ENCODE results near the gene FOXM1.
A peak's percentile ranks its signal among the peaks of the same experiment; 100 is the strongest.

The FOXM1 gene
- long read RNA-seq, donor 1, partial matches to known transcripts: 11 of 32 reads
- long read RNA-seq, donor 1, other reads (novel, unspliced or antisense): 20 of 32 reads
- long read RNA-seq, donor 2, partial matches to known transcripts: 5 of 5 reads
- long read RNA-seq, donor 2, other reads (novel, unspliced or antisense): 0 of 5 reads
- long read RNA-seq, donor 3: 0 reads
- long read RNA-seq, donor 4, partial matches to known transcripts: 6 of 9 reads
- long read RNA-seq, donor 4, other reads (novel, unspliced or antisense): 0 of 9 reads
- long read RNA-seq, donor 5, partial matches to known transcripts: 6 of 8 reads
- long read RNA-seq, donor 5, other reads (novel, unspliced or antisense): 0 of 8 reads
- long read RNA-seq, donor 6, partial matches to known transcripts: 7 of 9 reads
- long read RNA-seq, donor 6, other reads (novel, unspliced or antisense): 0 of 9 reads
- long read RNA-seq, donor 7, partial matches to known transcripts: 10 of 17 reads
- long read RNA-seq, donor 7, other reads (novel, unspliced or antisense): 5 of 17 reads
- long read RNA-seq, donor 8, partial matches to known transcripts: 0 of 1 reads
- long read RNA-seq, donor 8, other reads (novel, unspliced or antisense): 0 of 1 reads

GRCh38 chr12:2877047-2877952 is at the start of gene FOXM1, which contains the start of gene RHNO1:
FOXM1 (minus strand) TSS chr12:2877174; CDS start chr12:2874478, 2,696 bp downstream.
RHNO1 (plus strand) TSS chr12:2877223; CDS start chr12:2885367, 8,144 bp downstream.
- DNase-seq: peak; percentile 94

- no peak for DNase-seq
These were observed 48.5 kb upstream of the FOXM1 start for GRCh38 chr12:2925322-2925995.

DNA sequence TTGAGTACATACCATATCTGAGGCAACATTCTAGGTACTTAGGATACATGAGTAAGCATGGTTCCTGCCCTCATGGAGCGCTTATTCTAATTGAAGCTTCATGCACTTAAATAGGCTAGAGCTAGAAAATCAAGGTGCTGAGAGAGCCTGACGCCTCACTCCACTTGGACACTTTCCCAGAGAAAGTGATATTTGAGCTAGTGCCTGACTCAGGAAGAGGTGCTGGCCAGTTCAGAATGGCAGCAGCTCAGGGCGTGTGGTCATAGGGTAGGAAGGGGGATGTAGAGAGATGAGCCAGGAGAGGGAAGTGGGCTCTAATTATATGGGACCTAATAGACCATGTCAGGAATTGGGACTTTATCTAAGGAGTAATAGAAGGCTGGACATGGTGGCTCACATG is 47.0 kb upstream of the FOXM1 start:
- no peak for DNase-seq

- no peak for DNase-seq
These were observed 46.1 kb upstream of the FOXM1 start for GRCh38 chr12:2923057-2923456.

DNA sequence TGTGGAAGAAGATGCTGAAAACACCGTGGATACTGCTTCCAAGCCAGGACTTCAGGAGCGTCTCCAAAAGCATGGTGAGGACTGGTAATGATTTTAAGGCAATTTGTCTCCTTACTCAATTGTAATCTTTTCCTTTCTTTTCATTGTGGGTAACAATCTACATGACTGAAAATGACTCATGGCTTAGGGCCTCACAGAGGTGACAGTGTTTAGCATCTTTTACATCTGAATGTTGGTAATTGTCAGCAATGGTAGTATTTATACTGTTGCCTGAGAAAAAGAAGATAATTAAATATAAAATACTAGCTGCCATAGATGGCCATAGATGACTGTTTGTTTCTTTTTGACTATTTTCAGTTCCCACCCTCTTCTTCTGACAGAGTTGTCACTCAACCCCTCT is 45.4 kb upstream of the FOXM1 start:
- DNase-seq: no peak

DNA sequence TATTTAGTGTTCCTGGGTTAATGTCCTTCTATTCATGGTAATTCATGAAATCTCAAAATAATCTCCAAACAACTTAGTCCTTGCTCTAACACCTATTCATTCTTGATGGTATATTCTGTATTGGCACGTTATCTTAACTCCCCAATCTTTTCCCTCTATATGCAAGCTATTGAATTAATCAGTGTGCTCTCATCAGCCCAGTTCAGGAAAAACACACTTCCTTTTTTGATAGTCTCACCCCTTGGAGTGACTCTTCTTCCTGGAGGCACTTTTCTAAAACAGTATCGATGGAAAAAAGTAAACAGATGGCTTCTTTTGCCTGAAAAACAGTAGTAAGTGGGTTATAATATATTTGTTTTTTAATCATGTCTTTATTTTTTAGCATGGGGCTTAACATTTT is 42.3 kb upstream of the FOXM1 start:
- DNase-seq: no peak

GRCh38 chr12:2912216-2912575 is 35.2 kb upstream of the FOXM1 start:
- DNase-seq: no peak

DNA sequence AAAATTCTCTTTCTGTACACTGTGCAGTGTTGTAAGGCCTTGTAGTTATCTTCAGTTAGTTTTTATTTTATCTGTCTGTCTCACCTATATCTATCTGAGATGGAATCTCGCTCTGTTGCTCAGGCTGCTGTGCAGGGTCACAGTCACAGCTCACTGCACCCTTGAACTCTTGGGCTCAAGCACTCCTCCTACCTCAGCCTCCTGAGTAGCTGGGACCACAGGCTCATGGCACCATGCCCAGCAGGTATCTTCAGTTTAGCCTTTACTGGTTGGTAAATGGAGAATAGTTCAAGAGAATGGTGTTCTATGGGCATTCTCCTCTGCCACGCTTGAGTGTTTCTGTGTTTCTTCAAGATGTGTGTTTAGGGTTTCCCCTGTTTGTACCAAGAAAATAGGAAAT is 27.3 kb upstream of the FOXM1 start:
- DNase-seq: no peak

DNA sequence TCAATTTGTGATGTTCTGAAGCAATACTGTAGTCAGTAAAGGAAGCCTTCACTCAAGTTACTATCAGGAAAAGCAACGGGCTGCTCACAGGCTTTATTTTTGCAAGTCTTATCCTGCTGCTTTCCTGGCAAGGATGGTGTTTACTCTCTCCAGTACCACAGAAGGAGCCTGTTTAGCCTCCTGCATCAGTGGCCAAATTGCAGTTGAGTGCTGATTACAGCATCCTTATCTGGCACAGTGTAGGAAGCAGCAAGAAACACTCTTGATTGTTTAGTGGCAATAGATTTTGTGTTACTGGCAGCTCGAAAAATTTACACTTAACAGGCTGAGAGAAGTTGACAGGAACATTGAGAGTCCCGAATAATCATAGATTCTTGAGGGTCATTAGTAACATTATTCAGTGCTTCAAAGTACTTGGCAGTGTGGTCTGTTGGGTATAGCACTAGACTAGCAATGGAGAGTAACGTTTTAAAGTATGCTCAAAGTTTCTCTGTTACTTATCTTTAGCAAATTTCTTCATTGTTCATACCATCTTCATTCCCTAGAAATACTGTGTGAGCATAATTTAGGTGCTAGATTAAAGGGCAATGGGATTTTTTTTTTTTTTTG is 25.4 kb upstream of the FOXM1 start:
- DNase-seq: no peak

- DNase-seq: no peak
These were observed 23.7 kb upstream of the FOXM1 start for GRCh38 chr12:2900642-2901041.

DNA sequence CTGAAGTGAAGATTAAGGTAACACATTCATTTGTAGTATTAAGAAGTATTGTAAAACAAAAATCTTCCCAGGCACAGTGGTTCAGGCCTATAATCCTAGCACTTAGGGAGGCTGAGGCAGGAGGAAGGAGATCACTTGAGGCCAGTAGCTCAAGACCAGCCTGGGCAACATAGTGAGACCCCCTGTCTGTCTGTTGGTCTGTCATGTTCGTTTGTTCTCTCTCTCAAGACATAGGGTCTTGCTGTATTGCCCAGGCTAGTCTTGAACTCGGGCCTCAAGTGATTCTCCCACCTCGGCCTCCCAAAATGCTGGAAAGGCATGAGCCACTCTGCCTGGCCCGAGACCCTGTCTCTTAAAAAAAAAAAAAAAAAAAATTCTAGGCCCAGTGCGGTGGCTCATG is 20.4 kb upstream of the FOXM1 start:
- no peak for DNase-seq

DNA sequence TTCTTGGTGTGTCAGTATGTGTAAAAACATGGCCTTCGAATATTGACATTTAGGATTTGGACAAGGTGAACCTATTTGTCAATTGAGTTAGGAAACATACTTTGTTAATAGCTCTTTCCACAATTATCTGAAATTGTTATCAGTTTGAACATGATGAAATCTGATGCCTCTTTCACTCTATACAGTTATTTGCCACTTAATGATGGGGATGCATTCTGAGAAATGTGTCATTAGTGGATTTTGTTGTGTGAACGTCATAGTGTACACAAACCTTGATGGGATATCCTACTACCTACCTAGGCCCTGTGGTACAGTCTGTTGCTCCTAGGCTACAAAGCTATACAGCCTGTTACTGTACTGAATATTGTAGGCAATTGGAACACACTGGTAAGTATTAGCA is 18.5 kb upstream of the FOXM1 start:
- DNase-seq: no peak

- DNase-seq: no peak
These were observed 18.1 kb upstream of the FOXM1 start for GRCh38 chr12:2895051-2895451.

DNA sequence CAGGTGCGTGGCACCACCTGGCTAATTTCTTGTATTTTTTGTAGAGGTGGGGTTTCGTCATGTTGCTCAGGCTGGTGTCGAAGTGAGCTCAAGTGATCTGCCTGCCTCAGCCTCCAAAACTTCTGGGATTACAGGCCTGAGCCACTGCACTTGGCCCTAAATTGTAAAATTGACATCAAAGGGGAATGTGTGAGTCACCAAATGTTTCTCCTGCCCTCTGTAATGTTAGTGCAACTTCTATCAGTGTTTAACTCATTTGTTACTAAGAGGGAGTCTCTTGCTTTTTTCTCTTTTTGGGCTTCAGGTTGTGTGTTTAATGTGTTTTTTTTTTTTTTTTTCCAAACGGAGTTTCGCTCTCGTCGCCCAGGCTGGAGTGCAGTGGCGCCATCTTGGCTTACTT is 16.0 kb upstream of the FOXM1 start:
- no peak for DNase-seq

- DNase-seq: no peak
These were observed 15.3 kb upstream of the FOXM1 start for GRCh38 chr12:2892246-2892645.

GRCh38 chr12:2891240-2892053 is 14.5 kb upstream of the FOXM1 start:
- no peak for DNase-seq

GRCh38 chr12:2890388-2891239 is 13.6 kb upstream of the FOXM1 start, which contains the start of gene TULP3:
TULP3 (plus strand) TSS chr12:2890891; CDS start chr12:2890948, 57 bp downstream.
- peak; percentile 97 for DNase-seq

DNA sequence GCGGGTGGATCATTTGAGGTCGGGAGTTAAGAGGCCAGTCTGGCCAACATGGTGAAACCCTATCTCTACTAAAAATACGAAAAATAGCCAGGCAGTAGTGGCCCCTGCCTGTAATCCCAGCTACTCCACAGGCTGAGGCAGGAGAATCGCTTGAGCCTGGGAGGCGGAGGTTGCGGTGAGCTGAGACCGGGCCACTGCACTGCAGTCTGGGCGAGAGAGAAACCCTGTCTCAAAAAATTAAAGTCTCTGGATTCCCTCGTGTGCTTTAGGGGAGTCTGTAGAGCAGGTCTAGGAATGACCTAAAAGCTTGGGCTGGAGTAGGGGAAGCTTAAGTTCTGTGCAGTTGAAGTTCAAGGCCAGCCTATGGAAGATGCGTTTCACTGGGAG is 13.0 kb upstream of the FOXM1 start:
- DNase-seq: no peak

GRCh38 chr12:2886768-2887450 is 9.9 kb upstream of the FOXM1 start:
- no peak for DNase-seq
